Spleen (tissue), 11 donors: ENCODE results near the gene ZC3H18. TPM values are rescaled to one million over a fixed set of nuclear protein-coding genes. Genes with fewer than 3 reads are reported as not detected.

Source experiments
- DNase-seq: peaks from one replicate; pipeline ENCODE4 v3.0.0-alpha.2; 2020
- H3K27ac ChIP-seq, 8 donors: fragments of 200-600 bp; sonication (generic) in 7 of 8; 1 replicate in 4 of 8; 2 replicates in 4 of 8; pipeline versions ENCODE4 v1.5.0 to v1.8.0; 2016 to 2021; ENCODE audit warnings: inconsistent platforms in 4 of 8, mild to moderate bottlenecking in 4 of 8, moderate library complexity in 1 of 8
- H3K27me3 ChIP-seq, 7 donors: fragments of 200-600 bp; sonication (generic) in 6 of 7; replicated peaks in 1 of 7; 1 replicate in 4 of 7; 2 replicates in 3 of 7; pipeline versions ENCODE4 v1.5.0 to v1.8.0; 2016 to 2021; ENCODE audit warnings: inconsistent platforms in 3 of 7, mild to moderate bottlenecking in 1 of 7
- H3K36me3 ChIP-seq, 6 donors: fragments of 200-600 bp; sonication (generic) in 5 of 6; 1 replicate in 4 of 6; 2 replicates in 2 of 6; pipeline versions ENCODE4 v1.5.0 to v1.8.0; 2016 to 2021; ENCODE audit warnings: inconsistent platforms in 2 of 6
- H3K4me1 ChIP-seq, 6 donors: fragments of 200-600 bp; sonication (generic) in 5 of 6; 1 replicate in 3 of 6; 2 replicates in 3 of 6; pipeline versions ENCODE4 v1.5.0 to v1.8.0; 2016 to 2021; ENCODE audit warnings: inconsistent platforms in 3 of 6
- H3K4me3 ChIP-seq, 8 donors: fragments of 200-600 bp; sonication (generic) in 7 of 8; 1 replicate in 4 of 8; 2 replicates in 4 of 8; pipeline versions ENCODE4 v1.5.0 to v1.8.0; 2016 to 2021; ENCODE audit warnings: inconsistent platforms in 4 of 8, mild to moderate bottlenecking in 4 of 8, moderate library complexity in 2 of 8
- H3K9me3 ChIP-seq, 8 donors: fragments of 200-600 bp; sonication (generic) in 7 of 8; 1 replicate in 4 of 8; 2 replicates in 4 of 8; pipeline versions ENCODE4 v1.5.0 to v1.8.0; 2016 to 2021; ENCODE audit warnings: inconsistent platforms in 4 of 8
- CTCF ChIP-seq, 11 experiments: fragments of 200-600 bp in 7 of 11; fragments of 450-650 bp in 4 of 11; sonication (generic) in 4 of 11; IDR thresholded peaks in 8 of 11; conservative IDR thresholded peaks in 3 of 11; 1 replicate in 7 of 11; 2 replicates in 4 of 11; pipeline versions ENCODE4 v1.4.0 to v1.8.0; 2016 to 2021; ENCODE audit warnings: antibody characterized with exemption in 11 of 11, inconsistent platforms in 4 of 11, mild to moderate bottlenecking in 1 of 11
- POLR2A ChIP-seq, 3 donors: fragments of 450-650 bp; IDR thresholded peaks; one replicate each; pipeline ENCODE4 v1.5.1; 2017; ENCODE audit warnings: antibody characterized with exemption in 3 of 3, mild to moderate bottlenecking in 1 of 3
- POLR2AphosphoS5 ChIP-seq, 3 donors: sonication (generic); formaldehyde crosslinking; IDR thresholded peaks; one replicate each; pipeline ENCODE4 v1.5.1; 2017; ENCODE audit warnings: antibody characterized with exemption in 3 of 3
- WGBS, 5 donors: extraction: QIAGEN DNeasy Blood & Tissue Kit in 3 of 5; methylation state at CpG; one replicate each; pipeline versions ENCODE4 v1.1.5 to v1.1.7; 2013 to 2018; 5-methylcytosine and 5-hydroxymethylcytosine counted together
- intact Hi-C: fragments of 100-400 bp; cut with DNase I; formaldehyde crosslinking; loops from one replicate; pipeline ENCODE4 v1.15.0; 2023; ENCODE audit warnings: low total_unique reads
- polyA plus RNA-seq, 3 donors: library from polyadenylated mRNA; stranded (reverse); fragments of 200-250 nt; gene quantifications; one replicate each; pipeline ENCODE4 v1.2.1, GENCODE V29; 2013
- total RNA-seq, 7 donors: library from RNA; depleted of rRNA in 3 of 7; stranded (reverse); fragments of >200 nt in 3 of 7; fragmentation: NEBNext Ultra II Directional in 4 of 7; extraction: Animal tissue kit (Norgen Biotek cat#: 25700) in 4 of 7; gene quantifications; one replicate each; pipeline versions ENCODE4 v1.1.0 to v1.2.1, GENCODE V29; 2016 to 2021
- donor health status: healthy with polysubstance abuse.
- donor health status: DM: no; HTN: no; CAD: no; lungs with moderate emphysema.
- donor health status: DM: no; HTN: no; CAD: no.
- donor health status: Bipolar disorder and iron deficiency.
- donor health status: healthy.
- donor health status: DM: no; HTN: no; CAD: no.
- donor health status: DM: yes; HTN: yes; CAD: no.

ZC3H18 gene
- total and polyA plus RNA-seq, 10 donors, result 18.0 to 65.2 (median 34.7) TPM

DNA sequence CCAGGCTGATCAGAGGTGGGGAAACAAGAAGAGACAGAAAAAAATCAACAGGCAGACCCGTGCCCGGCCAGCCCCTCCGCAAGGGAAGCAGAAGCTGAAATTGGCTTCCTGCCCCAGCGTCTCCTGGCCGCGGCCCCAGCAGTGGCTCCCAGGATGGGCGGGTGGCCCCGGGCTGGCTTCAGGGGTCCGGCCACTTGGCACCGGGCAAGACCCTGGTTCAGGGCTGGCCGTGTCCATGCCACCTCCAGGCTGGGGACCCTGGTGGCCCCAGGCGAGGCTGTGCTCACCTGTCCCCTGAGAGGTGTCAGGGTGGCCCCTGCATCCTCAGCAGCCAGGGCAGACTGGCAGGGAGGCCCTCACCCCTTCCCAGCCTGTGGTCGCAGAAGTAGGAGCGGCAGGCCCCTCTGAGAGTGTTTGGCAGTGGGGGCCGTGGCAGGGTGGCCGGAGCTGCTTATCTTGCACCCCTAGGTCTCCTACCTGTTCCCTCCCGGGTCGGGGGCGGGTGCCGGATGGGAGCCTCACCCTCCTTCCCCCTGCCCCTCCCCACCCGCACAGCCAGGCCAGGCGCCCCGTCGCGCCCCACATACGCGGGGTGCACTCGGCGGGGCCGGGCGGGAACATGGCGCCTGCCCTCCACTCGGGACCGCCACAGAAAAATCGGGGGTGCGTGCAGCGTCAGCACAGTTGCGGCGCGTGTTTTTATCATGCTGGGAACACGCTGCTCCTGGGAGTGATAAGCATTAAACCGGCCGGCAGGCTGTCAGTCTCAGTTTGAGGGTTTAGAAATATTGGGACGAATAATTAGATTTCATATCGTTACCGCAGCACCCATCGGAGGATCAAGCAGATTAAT lies 46.7 kb upstream of the ZC3H18 start:
- 39 to 60% (median 43%) methylated on average over 33 to 47 of the region's 47 CpGs for WGBS, 5 donors
- peaks cover 18 to 64% (median 51%) of the 10 kb centered on the region in 6 donors for H3K4me1 ChIP-seq
- H3K4me3 ChIP-seq, result no peak overlapping the region
- TF ChIP-seq POLR2AphosphoS5 (IDR thresholded peaks at IDR 0.05) (peak in 1 of 3 donors; percentile 25), POLR2A (IDR thresholded peaks at IDR 0.05) (no peak)
- no peak for DNase-seq
- peak overlapping the region in 3 of 8 donors; percentile 16 to 81 (median 20) for H3K27ac ChIP-seq
- H3K36me3 ChIP-seq, result peaks cover 0 to 15% (median 2%) of the 10 kb centered on the region in 6 donors
- H3K9me3 ChIP-seq, result no peaks in the 10 kb centered on the region
- intact Hi-C loops, result no loop called here
- H3K27me3 ChIP-seq, result peaks cover 0 to 15% (median 0%) of the 10 kb centered on the region in 7 donors

DNA sequence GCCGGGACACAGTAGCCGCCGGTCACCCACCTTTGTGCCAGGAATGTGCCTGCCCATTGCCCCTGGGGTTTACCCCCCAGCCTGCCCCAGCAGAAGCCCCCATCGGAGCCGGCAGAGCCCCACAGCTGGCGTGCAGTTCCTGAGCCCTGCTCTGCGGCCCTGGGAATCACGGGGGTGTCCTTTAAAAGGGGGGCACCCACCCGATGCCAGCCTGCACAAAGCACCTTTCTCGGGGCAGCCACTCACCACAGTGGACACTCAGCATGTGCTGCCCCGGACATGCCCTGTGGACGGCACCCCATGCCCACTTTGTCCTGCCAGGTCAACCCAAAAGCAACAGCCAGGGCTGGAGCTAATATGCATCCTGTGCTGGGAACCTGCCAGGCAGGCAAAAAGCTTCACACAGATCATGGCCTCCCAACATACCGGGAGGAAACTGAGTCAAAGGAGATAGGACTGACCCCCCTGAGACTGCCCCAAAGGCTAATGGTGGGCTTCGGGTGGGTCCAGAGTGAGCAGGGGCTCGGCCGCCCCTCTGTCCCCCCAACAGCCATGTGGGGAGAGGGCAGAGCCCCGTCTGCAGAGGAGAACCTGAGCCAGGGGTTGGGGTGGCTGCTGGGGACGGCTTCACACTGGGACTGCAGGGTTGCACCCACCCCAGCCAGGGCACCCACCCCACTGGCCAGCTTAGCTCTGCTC lies 45.8 kb upstream of the ZC3H18 start:
- intact Hi-C loops, result no loop called here

DNA sequence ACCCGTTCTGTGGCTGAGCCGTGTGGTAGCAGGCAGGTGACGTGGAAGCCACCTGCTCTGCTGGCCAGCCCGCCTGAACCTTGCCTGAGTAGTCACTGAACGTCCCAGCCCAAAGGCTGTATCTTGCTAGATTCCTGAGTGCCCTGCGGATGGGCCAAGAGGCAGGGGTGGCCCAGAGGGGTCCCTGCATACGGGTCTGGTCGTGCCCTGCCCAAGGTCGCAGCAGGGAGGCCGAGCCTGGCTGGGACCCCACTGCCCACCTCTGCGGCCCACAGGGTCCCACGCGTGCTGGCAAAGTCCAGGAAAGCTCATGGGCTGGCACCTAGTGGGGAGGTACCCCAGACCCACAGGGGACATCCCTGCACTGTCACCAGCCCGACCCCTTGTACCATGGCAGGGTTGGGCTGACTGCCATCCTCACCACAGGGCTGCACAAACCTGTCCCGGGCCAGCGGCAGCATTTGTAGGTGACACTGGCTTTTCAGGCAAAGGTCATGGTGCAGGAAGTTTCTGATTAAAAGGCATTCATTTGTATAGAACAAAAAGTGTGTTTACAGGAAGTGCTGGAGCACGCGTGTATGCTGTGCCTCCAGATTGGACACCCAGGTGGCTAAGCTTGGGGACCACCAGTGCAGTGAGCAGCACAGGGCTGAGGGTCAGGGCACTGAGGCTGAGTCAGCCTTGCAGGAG lies 45.1 kb upstream of the ZC3H18 start:
- no peak for DNase-seq
- H3K4me1 ChIP-seq, result peaks cover 18 to 64% (median 51%) of the 10 kb centered on the region in 6 donors
- H3K9me3 ChIP-seq, result no peaks in the 10 kb centered on the region
- H3K4me3 ChIP-seq, result no peak overlapping the region
- H3K27me3 ChIP-seq, result peaks cover 0 to 15% (median 0%) of the 10 kb centered on the region in 7 donors
- TF ChIP-seq CTCF (IDR thresholded peaks at IDR 0.05 in 8 of 11, conservative IDR thresholded peaks at IDR 0.05 in 3 of 11) (no peak), POLR2A (IDR thresholded peaks at IDR 0.05) (no peak), POLR2AphosphoS5 (IDR thresholded peaks at IDR 0.05) (peak; percentile 18 to 67 (median 51))
- 40 to 59% (median 57%) methylated on average over 7 to 18 of the region's 18 CpGs for WGBS, 5 donors
- intact Hi-C loops, result no loop called here
- peaks cover 0 to 31% (median 12%) of the 10 kb centered on the region in 6 donors for H3K36me3 ChIP-seq
- peak overlapping the region in 7 of 8 donors; percentile 23 to 84 (median 70) for H3K27ac ChIP-seq

More for the DNA sequence above, 45.8 kb upstream of the ZC3H18 start:
- H3K36me3 ChIP-seq, result peaks cover 0 to 24% (median 6%) of the 10 kb centered on the region in 6 donors
- H3K4me1 ChIP-seq, result peaks cover 18 to 64% (median 51%) of the 10 kb centered on the region in 6 donors
- peaks cover 0 to 15% (median 0%) of the 10 kb centered on the region in 7 donors for H3K27me3 ChIP-seq
- H3K9me3 ChIP-seq, result no peaks in the 10 kb centered on the region
- TF ChIP-seq POLR2A (IDR thresholded peaks at IDR 0.05) (no peak), POLR2AphosphoS5 (IDR thresholded peaks at IDR 0.05) (no peak), CTCF (IDR thresholded peaks at IDR 0.05 in 8 of 11, conservative IDR thresholded peaks at IDR 0.05 in 3 of 11) (no peak)
- WGBS, 5 donors, result 63 to 82% (median 69%) methylated on average over 9 to 18 of the region's 18 CpGs
- no peak overlapping the region for H3K4me3 ChIP-seq
- no peak for DNase-seq
- H3K27ac ChIP-seq, result peak overlapping the region in 5 of 8 donors; percentile 68 to 84 (median 79)

- Histone ChIP-seq H3K27me3 (peaks cover 0 to 15% (median 0%) of the 10 kb centered on the region in 7 donors), H3K4me1 (peaks cover 18 to 64% (median 51%) of the 10 kb centered on the region in 6 donors), H3K4me3 (no peak overlapping the region), H3K36me3 (peaks cover 0 to 36% (median 15%) of the 10 kb centered on the region in 6 donors), H3K27ac (peak overlapping the region in 7 of 8 donors; percentile 23 to 84 (median 70)), H3K9me3 (no peaks in the 10 kb centered on the region)
- 28 to 58% (median 36%) methylated on average over 9 to 17 of the region's 17 CpGs for WGBS, 5 donors
- TF ChIP-seq POLR2AphosphoS5 (IDR thresholded peaks at IDR 0.05), result peak in 1 of 3 donors; percentile 23
- TF ChIP-seq CTCF (IDR thresholded peaks at IDR 0.05 in 8 of 11, conservative IDR thresholded peaks at IDR 0.05 in 3 of 11), result no peak
- no peak for TF ChIP-seq POLR2A (IDR thresholded peaks at IDR 0.05)
- intact Hi-C loops, result no loop called here
- DNase-seq, result no peak
Measured at GRCh38 chr16:88525663-88525990, 44.6 kb upstream of the ZC3H18 start.
